H9 (cell line): ENCODE measurements around the gene TK1. TPM values are rescaled to one million over a fixed set of nuclear protein-coding genes. Genes with fewer than 3 reads are reported as not detected.

Source experiments
- DNase-seq: peaks from one replicate; pipeline ENCODE4 v3.0.0-alpha.2; 2017
- H2AFZ ChIP-seq: one replicate; pipeline ENCODE4 v1.6.1; 2013; ENCODE audit warnings: mild to moderate bottlenecking, low read length, control low read depth, moderate library complexity
- H2AK5ac ChIP-seq: 2 replicates; pipeline ENCODE4 v1.6.1; 2013; ENCODE audit warnings: low read length, control low read depth, mixed read lengths; ENCODE audit not compliant: insufficient read length
- H2BK120ac ChIP-seq: one replicate; pipeline ENCODE4 v1.6.1; 2013; ENCODE audit warnings: low read depth, mild to moderate bottlenecking, low read length, control low read depth, inconsistent platforms; ENCODE audit not compliant: poor library complexity, severe bottlenecking
- H2BK12ac ChIP-seq: 2 replicates; pipeline ENCODE4 v1.6.1; 2013; ENCODE audit warnings: low read length, control low read depth, mixed read lengths, low read depth; ENCODE audit not compliant: insufficient read length
- H2BK15ac ChIP-seq: 2 replicates; pipeline ENCODE4 v1.6.1; 2013; ENCODE audit warnings: low read depth, low read length, control low read depth
- H2BK20ac ChIP-seq: one replicate; pipeline ENCODE4 v1.6.1; 2013; ENCODE audit warnings: low read depth, mild to moderate bottlenecking, low read length, control low read depth, inconsistent platforms; ENCODE audit not compliant: poor library complexity, severe bottlenecking
- H2BK5ac ChIP-seq: 2 replicates; pipeline ENCODE4 v1.6.1; 2013; ENCODE audit warnings: low read length, control low read depth, mixed read lengths; ENCODE audit not compliant: insufficient read length
- H3K14ac ChIP-seq: 2 replicates; pipeline ENCODE4 v1.6.1; 2013; ENCODE audit warnings: low read length, control low read depth; ENCODE audit not compliant: insufficient read depth
- H3K18ac ChIP-seq: 2 replicates; pipeline ENCODE4 v1.6.1; 2013; ENCODE audit warnings: low read depth, mild to moderate bottlenecking, mixed read lengths, low read length, control low read depth; ENCODE audit not compliant: insufficient read length
- H3K23ac ChIP-seq: 2 replicates; pipeline ENCODE4 v1.6.1; 2013; ENCODE audit warnings: low read length, control low read depth, mixed read lengths, low read depth; ENCODE audit not compliant: insufficient read length
- H3K23me2 ChIP-seq: 2 replicates; pipeline ENCODE4 v1.6.1; 2013; ENCODE audit warnings: low read depth, mild to moderate bottlenecking, mixed read lengths, low read length, control low read depth; ENCODE audit not compliant: insufficient read length, poor library complexity, severe bottlenecking
- H3K27ac ChIP-seq: 2 replicates; pipeline ENCODE4 v1.5.1; 2013; ENCODE audit warnings: low read length, control low read depth, mixed read lengths, low read depth; ENCODE audit not compliant: insufficient read length
- H3K27me3 ChIP-seq: 2 replicates; pipeline ENCODE4 v1.6.1; 2013; ENCODE audit warnings: low read length, control low read depth, inconsistent platforms; ENCODE audit not compliant: insufficient read depth
- H3K4ac ChIP-seq: 2 replicates; pipeline ENCODE4 v1.6.1; 2013; ENCODE audit warnings: low read depth, mild to moderate bottlenecking, control low read depth, inconsistent platforms, low read length, moderate library complexity
- H3K4me1 ChIP-seq: 2 replicates; pipeline ENCODE4 v1.6.1; 2013; ENCODE audit warnings: low read length, control low read depth, inconsistent platforms; ENCODE audit not compliant: insufficient read depth
- H3K4me2 ChIP-seq: 2 replicates; pipeline ENCODE4 v1.6.1; 2013; ENCODE audit warnings: low read length, control low read depth, mixed read lengths; ENCODE audit not compliant: insufficient read length, insufficient read depth
- H3K56ac ChIP-seq: 2 replicates; pipeline ENCODE4 v1.6.1; 2013; ENCODE audit warnings: low read depth, mild to moderate bottlenecking, mixed read lengths, low read length, control low read depth; ENCODE audit not compliant: insufficient read length
- H3K79me1 ChIP-seq: 2 replicates; pipeline ENCODE4 v1.6.1; 2013; ENCODE audit warnings: low read depth, mild to moderate bottlenecking, moderate library complexity, low read length, control low read depth, inconsistent platforms; ENCODE audit not compliant: insufficient read depth, poor library complexity, severe bottlenecking
- H3K79me2 ChIP-seq: 2 replicates; pipeline ENCODE4 v1.6.1; 2013; ENCODE audit warnings: low read length, control low read depth, inconsistent platforms; ENCODE audit not compliant: insufficient read depth
- H3K9ac ChIP-seq: 2 replicates; pipeline ENCODE4 v1.6.1; 2013; ENCODE audit warnings: low read length, control low read depth, mixed read lengths; ENCODE audit not compliant: insufficient read length; ENCODE audit errors: extremely low read depth
- H3K9me3 ChIP-seq: one replicate; pipeline ENCODE4 v1.6.1; 2013; ENCODE audit warnings: low read depth, low read length, inconsistent platforms; ENCODE audit not compliant: control insufficient read depth
- H3T11ph ChIP-seq: one replicate; pipeline ENCODE4 v1.6.1; 2013; ENCODE audit warnings: mild to moderate bottlenecking, low read length, control low read depth, inconsistent platforms
- H4K20me1 ChIP-seq: one replicate; pipeline ENCODE4 v1.6.1; 2013; ENCODE audit not compliant: control insufficient read depth, insufficient read length, insufficient read depth
- H4K5ac ChIP-seq: 2 replicates; pipeline ENCODE4 v1.6.1; 2013; ENCODE audit warnings: low read depth, mild to moderate bottlenecking, mixed read lengths, low read length, control low read depth; ENCODE audit not compliant: insufficient read length
- H4K8ac ChIP-seq: replicated peaks from 2 replicates; pipeline ENCODE4 v1.6.1; 2013; ENCODE audit warnings: low read length, control low read depth, mixed read lengths, low read depth; ENCODE audit not compliant: insufficient read length
- H4K91ac ChIP-seq: 2 replicates; pipeline ENCODE4 v1.6.1; 2013; ENCODE audit warnings: low read depth, mild to moderate bottlenecking, moderate library complexity, mixed read lengths, low read length, control low read depth; ENCODE audit not compliant: insufficient read length
- H3K27ac Mint-ChIP-seq, 3 experiments: 2 replicates in 2 of 3; 3 replicates in 1 of 3; pipeline ENCODE4 v1.8.0; 2020 to 2021; ENCODE audit warnings: mixed read lengths in 3 of 3, mild to moderate bottlenecking in 1 of 3, moderate library complexity in 1 of 3
- H3K27me3 Mint-ChIP-seq: 2 replicates; pipeline ENCODE4 v1.8.0; 2021; ENCODE audit warnings: low read depth, mild to moderate bottlenecking, moderate library complexity, mixed read lengths
- H3K36me3 Mint-ChIP-seq, 3 experiments: 2 replicates in 2 of 3; 3 replicates in 1 of 3; pipeline ENCODE4 v1.8.0; 2020 to 2021; ENCODE audit warnings: low read depth in 3 of 3, mixed read lengths in 3 of 3; ENCODE audit not compliant: insufficient read depth in 1 of 3
- H3K4me1 Mint-ChIP-seq, 2 experiments: 2 replicates each; pipeline ENCODE4 v1.8.0; 2020; ENCODE audit warnings: mixed read lengths in 2 of 2
- H3K4me3 Mint-ChIP-seq, 2 experiments: 2 replicates in 1 of 2; 3 replicates in 1 of 2; pipeline ENCODE4 v1.8.0; 2020 to 2021; ENCODE audit warnings: mild to moderate bottlenecking in 2 of 2, mixed read lengths in 2 of 2, moderate library complexity in 1 of 2
- H3K9me3 Mint-ChIP-seq, 2 experiments: 2 replicates in 1 of 2; 3 replicates in 1 of 2; pipeline ENCODE4 v1.8.0; 2020; ENCODE audit warnings: mild to moderate bottlenecking in 2 of 2, mixed read lengths in 2 of 2, moderate library complexity in 1 of 2
- CTCF ChIP-seq: fragments of 200-600 bp; sonication (generic); conservative IDR thresholded peaks from 3 replicates; pipeline ENCODE4 v1.8.0; 2021; ENCODE audit warnings: antibody characterized with exemption, mild to moderate bottlenecking
- WGBS: extraction: QIAGEN DNeasy Blood & Tissue Kit; methylation state at CpG from one replicate; pipeline ENCODE4 v1.1.7; 2013; ENCODE audit warnings: missing lambda C conversion rate, low lambda C conversion rate, mixed read lengths; ENCODE audit not compliant: insufficient read length; ENCODE audit errors: extremely low coverage; 5-methylcytosine and 5-hydroxymethylcytosine counted together
- total RNA-seq: library from RNA; stranded (reverse); gene quantifications from 2 replicates; pipeline ENCODE4 v1.2.1, GENCODE V29; 2021

Gene TK1
- total RNA-seq, 1 experiment from 2014 or later, result 95.8 TPM

GRCh38 chr17:78224231-78225087 lies 37.6 kb upstream of the TK1 start:
- Histone ChIP-seq H3K27ac (no peak overlapping the region), H3K9me3 (no peaks in the 10 kb centered on the region), H3K9ac (no peak overlapping the region), H3K4ac (no peak overlapping the region), H2BK15ac (no peak overlapping the region), H3K23me2 (no peaks in the 10 kb centered on the region), H4K91ac (no peak overlapping the region), H2BK5ac (no peak overlapping the region), H2BK120ac (no peak overlapping the region), H3K56ac (no peak overlapping the region), H3K23ac (no peak overlapping the region), H2AFZ (no peak overlapping the region), H3T11ph (no peak overlapping the region), H3K4me2 (no peak overlapping the region), H3K4me1 (no peaks in the 10 kb centered on the region), H4K8ac (no peak overlapping the region), H2AK5ac (no peak overlapping the region), H3K14ac (no peak overlapping the region), H4K5ac (no peak overlapping the region), H2BK20ac (no peak overlapping the region), H3K27me3 (no peaks in the 10 kb centered on the region), H3K18ac (no peak overlapping the region), H3K79me1 (peaks cover 11% of the 10 kb centered on the region), H4K20me1 (no peaks in the 10 kb centered on the region), H3K79me2 (no peaks in the 10 kb centered on the region), H2BK12ac (no peak overlapping the region)
- H3K27me3 Mint-ChIP-seq, result peaks cover 10% of the 10 kb centered on the region
- H3K9me3 Mint-ChIP-seq, result no peaks in the 10 kb centered on the region; a peak in 1 of 5 replicates
- peak overlapping the region in 2 of 3 experiments; percentile 53 to 65; a peak in 2 of 7 replicates for H3K27ac Mint-ChIP-seq
- WGBS, result no CpG with 5 or more reads among the region's 27 CpGs
- H3K4me3 Mint-ChIP-seq, result no peak overlapping the region
- DNase-seq, result no peak
- peaks cover 6 to 9% of the 10 kb centered on the region in 2 experiments for H3K4me1 Mint-ChIP-seq
- no peak for TF ChIP-seq CTCF
- peaks cover 29 to 50% (median 43%) of the 10 kb centered on the region in 3 experiments; a peak in 6 of 7 replicates for H3K36me3 Mint-ChIP-seq
